GM19468 (cell line): ENCODE results near the gene C10orf53.
"Not testable (repeated sequence)": the region's sequence is repeated elsewhere in the genome, so short reads cannot be mapped to it uniquely, and the experiment has no call there.

ENCODE experiments used
- ATAC-seq: cut with Tn5 transposase; IDR thresholded peaks from one replicate; pipeline ENCODE4 v1.9.1; 2021; ENCODE audit warnings: mild to moderate bottlenecking, moderate library complexity, moderate number of reproducible peaks; ENCODE audit not compliant: unreplicated experiment; ENCODE audit errors: extremely low read depth

C10orf53 gene

GRCh38 chr10:49651917-49652316 lies 27.5 kb upstream of the C10orf53 start:
- ATAC-seq = no peak

GRCh38 chr10:49652421-49653272 lies 26.8 kb upstream of the C10orf53 start:
- no peak for ATAC-seq

GRCh38 chr10:49653273-49653929 lies 26.1 kb upstream of the C10orf53 start:
- ATAC-seq = no peak

- ATAC-seq = no peak
These were observed 25.3 kb upstream of the C10orf53 start for GRCh38 chr10:49654036-49654693.

- no peak for ATAC-seq
These were observed 24.4 kb upstream of the C10orf53 start for GRCh38 chr10:49655099-49655498.

GRCh38 chr10:49656845-49657493 lies 22.5 kb upstream of the C10orf53 start:
- no peak for ATAC-seq

GRCh38 chr10:49657606-49658005 lies 21.8 kb upstream of the C10orf53 start:
- no peak for ATAC-seq

- ATAC-seq = no peak
These were observed 18.2 kb upstream of the C10orf53 start for GRCh38 chr10:49661140-49661856.

GRCh38 chr10:49662169-49662830 lies 17.2 kb upstream of the C10orf53 start:
- no peak for ATAC-seq

GRCh38 chr10:49663596-49663995 lies 15.9 kb upstream of the C10orf53 start:
- no peak for ATAC-seq

GRCh38 chr10:49664006-49664841 lies 15.2 kb upstream of the C10orf53 start:
- ATAC-seq = no peak

- no peak for ATAC-seq
These were observed 14.6 kb upstream of the C10orf53 start for GRCh38 chr10:49664842-49665355.

GRCh38 chr10:49666054-49666615 lies 13.3 kb upstream of the C10orf53 start:
- no peak for ATAC-seq

- no peak for ATAC-seq
These were observed 12.8 kb upstream of the C10orf53 start for GRCh38 chr10:49666685-49667084.

GRCh38 chr10:49667991-49668390 lies 11.5 kb upstream of the C10orf53 start:
- no peak for ATAC-seq

GRCh38 chr10:49668684-49669083 lies 10.8 kb upstream of the C10orf53 start:
- ATAC-seq = no peak

- ATAC-seq = no peak
These were observed 498 bp upstream of the C10orf53 start for GRCh38 chr10:49678827-49679479.

GRCh38 chr10:49682449-49682848 lies 3.0 kb downstream of the C10orf53 start:
- not testable (repeated sequence) for ATAC-seq
